Esophagus muscularis mucosa (tissue), 4 donors: ENCODE results near the gene MAP4K4. TPM values are rescaled to one million over a fixed set of nuclear protein-coding genes. Genes with fewer than 3 reads are reported as not detected.
"Not testable (repeated sequence)": the region's sequence is repeated elsewhere in the genome, so short reads cannot be mapped to it uniquely, and the experiment has no call there.

ENCODE experiments used
- DNase-seq: peaks from one replicate; pipeline ENCODE4 v3.0.0-alpha.2; 2017; ENCODE audit errors: extremely low spot score
- H3K27ac ChIP-seq, 4 donors: fragments of 200-600 bp; sonication (generic); replicated peaks in 1 of 4; 1 replicate in 3 of 4; 2 replicates in 1 of 4; pipeline ENCODE4 v1.5.1; 2016 to 2019; ENCODE audit warnings: mild to moderate bottlenecking in 1 of 4
- H3K27me3 ChIP-seq, 4 donors: fragments of 200-600 bp; sonication (generic); one replicate each; pipeline versions ENCODE4 v1.5.1 to v1.6.0; 2016 to 2019
- H3K36me3 ChIP-seq, 4 donors: fragments of 200-600 bp; sonication (generic); one replicate each; pipeline ENCODE4 v1.5.1; 2016 to 2019
- H3K4me1 ChIP-seq, 4 donors: fragments of 200-600 bp; sonication (generic); one replicate each; pipeline ENCODE4 v1.5.1; 2016 to 2019
- H3K4me3 ChIP-seq, 4 donors: fragments of 200-600 bp; sonication (generic); 1 replicate in 2 of 4; 2 replicates in 2 of 4; pipeline ENCODE4 v1.5.1; 2016 to 2019; ENCODE audit warnings: mild to moderate bottlenecking in 4 of 4, moderate library complexity in 1 of 4
- H3K9me3 ChIP-seq, 4 donors: fragments of 200-600 bp; sonication (generic); 1 replicate in 3 of 4; 2 replicates in 1 of 4; pipeline ENCODE4 v1.5.1; 2016 to 2019
- EP300 ChIP-seq: sonication (generic); formaldehyde crosslinking; IDR thresholded peaks from one replicate; pipeline ENCODE4 v1.6.1; 2017; ENCODE audit warnings: antibody characterized with exemption
- POLR2A ChIP-seq: fragments of 450-650 bp; IDR thresholded peaks from one replicate; pipeline ENCODE4 v1.6.1; 2017; ENCODE audit warnings: antibody characterized with exemption, moderate library complexity, mild to moderate bottlenecking, low read depth
- POLR2AphosphoS5 ChIP-seq, 2 donors: sonication (generic); formaldehyde crosslinking; IDR thresholded peaks; one replicate each; pipeline ENCODE4 v1.6.1; 2017; ENCODE audit warnings: antibody characterized with exemption in 2 of 2
- WGBS: methylation state at CpG from one replicate; pipeline ENCODE4 v1.1.5; 2018; 5-methylcytosine and 5-hydroxymethylcytosine counted together
- intact Hi-C: fragments of 100-400 bp; cut with DNase I; formaldehyde crosslinking; loops from one replicate; pipeline ENCODE4 v1.15.1; 2023
- total RNA-seq, 4 donors: library from RNA; depleted of rRNA; stranded (reverse); fragments of >200 nt; gene quantifications; one replicate each; pipeline versions ENCODE4 v1.1.0 to v1.2.1, GENCODE V29; 2016
- TF ChIP-seq, protein P1 (sequence below), 3 experiments: fragments of 200-600 bp in 2 of 3; fragments of 450-650 bp in 1 of 3; sonication (generic) in 2 of 3; IDR thresholded peaks; one replicate each; pipeline ENCODE4 v1.5.1; 2017 to 2019; ENCODE audit warnings: antibody characterized with exemption in 3 of 3, mild to moderate bottlenecking in 2 of 3, moderate library complexity in 1 of 3

The MAP4K4 gene
- total RNA-seq, 4 donors from 2014 or later = 37.8 to 59.0 (median 51.7) TPM

DNA sequence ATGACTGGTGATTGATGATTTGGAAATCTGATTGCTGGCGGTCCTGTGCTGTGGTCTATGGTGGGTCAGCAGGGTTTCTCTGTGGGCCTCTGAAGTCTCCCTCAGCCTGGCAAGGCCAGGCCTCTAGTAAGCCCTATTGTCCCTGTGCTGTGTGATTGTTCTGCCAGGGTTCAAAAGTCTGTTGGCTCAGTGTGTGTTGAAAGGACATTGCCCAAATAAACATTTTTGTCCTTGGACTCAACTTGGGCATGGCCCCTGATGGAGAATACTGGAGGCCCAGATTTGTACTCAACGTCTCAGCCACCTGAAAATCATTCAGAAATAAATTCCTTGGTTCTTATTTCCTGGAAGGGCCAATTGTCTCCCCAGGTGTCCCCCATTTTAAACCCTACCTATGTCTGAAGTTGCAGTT lies 74.4 kb downstream of the MAP4K4 start:
- Histone ChIP-seq H3K27me3 (no peaks in the 10 kb centered on the region), H3K9me3 (no peaks in the 10 kb centered on the region), H3K36me3 (no peaks in the 10 kb centered on the region), H3K27ac (no peak overlapping the region), H3K4me3 (no peak overlapping the region), H3K4me1 (peaks cover 78 to 87% (median 82%) of the 10 kb centered on the region in 4 donors)
- peak; percentile 39 for DNase-seq
- 83% methylated on average over 2 of the region's 2 CpGs for WGBS
- TF ChIP-seq, protein P1, sequence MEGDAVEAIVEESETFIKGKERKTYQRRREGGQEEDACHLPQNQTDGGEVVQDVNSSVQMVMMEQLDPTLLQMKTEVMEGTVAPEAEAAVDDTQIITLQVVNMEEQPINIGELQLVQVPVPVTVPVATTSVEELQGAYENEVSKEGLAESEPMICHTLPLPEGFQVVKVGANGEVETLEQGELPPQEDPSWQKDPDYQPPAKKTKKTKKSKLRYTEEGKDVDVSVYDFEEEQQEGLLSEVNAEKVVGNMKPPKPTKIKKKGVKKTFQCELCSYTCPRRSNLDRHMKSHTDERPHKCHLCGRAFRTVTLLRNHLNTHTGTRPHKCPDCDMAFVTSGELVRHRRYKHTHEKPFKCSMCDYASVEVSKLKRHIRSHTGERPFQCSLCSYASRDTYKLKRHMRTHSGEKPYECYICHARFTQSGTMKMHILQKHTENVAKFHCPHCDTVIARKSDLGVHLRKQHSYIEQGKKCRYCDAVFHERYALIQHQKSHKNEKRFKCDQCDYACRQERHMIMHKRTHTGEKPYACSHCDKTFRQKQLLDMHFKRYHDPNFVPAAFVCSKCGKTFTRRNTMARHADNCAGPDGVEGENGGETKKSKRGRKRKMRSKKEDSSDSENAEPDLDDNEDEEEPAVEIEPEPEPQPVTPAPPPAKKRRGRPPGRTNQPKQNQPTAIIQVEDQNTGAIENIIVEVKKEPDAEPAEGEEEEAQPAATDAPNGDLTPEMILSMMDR (IDR thresholded peaks at IDR 0.05) = no peak
- TF ChIP-seq POLR2A = no peak
- TF ChIP-seq EP300 = no peak
- no peak for TF ChIP-seq POLR2AphosphoS5 (IDR thresholded peaks at IDR 0.05)
- intact Hi-C loops = no loop called here

DNA sequence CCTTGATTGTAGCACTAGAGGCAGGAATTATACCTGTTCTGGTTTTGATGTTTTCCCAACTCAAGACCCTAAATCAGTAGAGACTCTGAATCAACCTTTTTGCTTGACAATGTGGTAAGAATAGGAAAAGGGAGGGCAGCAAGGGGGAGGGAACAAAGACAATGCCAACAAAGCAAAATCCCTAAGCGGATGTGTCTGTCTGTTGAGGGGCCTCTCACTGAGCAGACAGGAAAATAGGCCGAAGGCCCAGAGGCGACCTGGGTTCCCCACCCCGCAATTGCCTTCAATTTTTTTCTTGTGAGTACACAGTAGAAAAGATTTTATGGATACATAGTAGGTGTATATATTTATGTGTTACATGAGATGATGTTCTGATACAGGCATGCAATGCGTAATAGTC lies 75.6 kb downstream of the MAP4K4 start:
- Histone ChIP-seq H3K4me3 (no peak overlapping the region), H3K4me1 (peaks cover 78 to 84% (median 81%) of the 10 kb centered on the region in 4 donors), H3K9me3 (no peaks in the 10 kb centered on the region), H3K27ac (no peak overlapping the region), H3K36me3 (no peaks in the 10 kb centered on the region), H3K27me3 (no peaks in the 10 kb centered on the region)
- WGBS = 90% methylated on average over 5 of the region's 5 CpGs
- intact Hi-C loops = no loop called here
- peak; percentile 75 for DNase-seq
- TF ChIP-seq POLR2AphosphoS5 (IDR thresholded peaks at IDR 0.05) (no peak), POLR2A (no peak), EP300 (no peak)
- TF ChIP-seq, protein P1 (IDR thresholded peaks at IDR 0.05) = no peak

DNA sequence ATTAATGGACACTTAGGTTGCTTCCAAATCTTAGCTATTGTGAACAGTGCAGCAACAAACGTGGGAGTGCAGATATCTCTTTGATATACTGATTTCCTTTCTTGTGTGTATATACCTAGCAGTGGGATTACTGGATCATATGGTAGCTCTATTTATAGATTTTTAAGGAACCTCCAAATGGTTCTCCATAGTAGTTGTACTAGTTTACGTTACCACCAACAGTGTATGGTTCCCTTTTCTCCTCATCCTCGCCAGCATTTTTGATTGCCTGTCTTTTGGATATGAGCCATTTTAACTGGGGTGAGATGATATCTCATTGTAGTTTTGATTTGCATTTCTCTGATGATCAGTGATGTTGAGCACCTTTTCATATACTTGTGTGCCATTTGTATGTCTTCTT lies 76.5 kb downstream of the MAP4K4 start:
- WGBS = 82% methylated on average over 3 of the region's 3 CpGs
- intact Hi-C loops = not testable (repeated sequence)

DNA sequence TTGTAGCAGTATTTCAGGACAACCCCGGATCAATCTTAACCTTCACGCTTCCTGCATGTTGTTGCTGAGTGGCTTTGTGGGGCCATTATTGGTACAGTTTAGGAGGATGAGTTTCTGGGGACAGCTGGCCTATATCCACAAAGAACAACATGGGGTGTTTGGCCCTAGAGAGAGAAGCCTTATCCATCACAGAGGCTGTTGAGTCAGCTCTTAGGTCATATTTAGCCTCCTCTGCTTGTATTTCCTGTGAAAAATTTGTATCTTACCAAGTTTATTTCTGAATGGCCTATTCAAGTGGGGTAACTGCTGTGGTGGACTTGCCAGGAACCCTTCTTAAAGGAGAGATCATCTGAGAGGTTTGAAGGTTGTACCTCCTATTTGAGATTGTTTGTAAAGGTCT lies 77.6 kb downstream of the MAP4K4 start:
- no peak for DNase-seq
- TF ChIP-seq EP300 = no peak
- TF ChIP-seq, protein P1 (IDR thresholded peaks at IDR 0.05) = no peak
- no peak for TF ChIP-seq POLR2A
- TF ChIP-seq POLR2AphosphoS5 (IDR thresholded peaks at IDR 0.05) = no peak
- Histone ChIP-seq H3K27ac (no peak overlapping the region), H3K4me3 (no peak overlapping the region), H3K4me1 (peaks cover 72 to 90% (median 77%) of the 10 kb centered on the region in 4 donors), H3K36me3 (no peaks in the 10 kb centered on the region), H3K9me3 (no peaks in the 10 kb centered on the region), H3K27me3 (no peaks in the 10 kb centered on the region)
- WGBS = 85% methylated on average over 2 of the region's 2 CpGs
- intact Hi-C loops = no loop called here

More for the DNA sequence above, 76.5 kb downstream of the MAP4K4 start:
- not testable (repeated sequence) for H3K27ac ChIP-seq, H3K27me3 ChIP-seq, H3K4me3 ChIP-seq, H3K9me3 ChIP-seq, DNase-seq, H3K36me3 ChIP-seq
- peaks cover 78 to 85% (median 81%) of the 10 kb centered on the region in 4 donors for H3K4me1 ChIP-seq

DNA sequence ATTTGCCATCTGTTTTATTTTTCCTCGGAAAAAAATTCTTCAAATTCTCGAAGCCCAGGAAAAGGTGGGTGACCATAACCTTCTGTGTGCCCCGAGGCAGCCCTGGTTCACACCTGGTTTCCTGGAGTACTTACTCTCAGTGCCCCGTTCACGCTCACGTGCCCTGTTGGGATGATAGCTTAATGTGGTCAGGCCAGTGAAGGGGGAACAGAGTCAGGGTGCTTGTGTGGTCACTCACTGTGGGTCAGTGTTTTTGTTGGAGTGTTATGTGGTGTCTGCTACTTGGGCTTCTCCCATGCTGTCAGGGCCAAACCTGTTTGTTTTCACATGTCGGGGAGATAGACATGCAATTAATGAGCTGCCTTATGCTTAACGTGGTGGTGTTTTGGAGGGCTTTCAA lies 78.1 kb downstream of the MAP4K4 start:
- H3K27ac ChIP-seq = no peak overlapping the region
- peak; percentile 89 for DNase-seq
- TF ChIP-seq, protein P1 (IDR thresholded peaks at IDR 0.05) = no peak
- H3K4me3 ChIP-seq = no peak overlapping the region
- intact Hi-C loops = no loop called here
- H3K36me3 ChIP-seq = no peaks in the 10 kb centered on the region
- 82% methylated on average over 8 of the region's 8 CpGs for WGBS
- H3K4me1 ChIP-seq = peaks cover 70 to 87% (median 75%) of the 10 kb centered on the region in 4 donors
- H3K27me3 ChIP-seq = no peaks in the 10 kb centered on the region
- H3K9me3 ChIP-seq = no peaks in the 10 kb centered on the region
